ENCODE measurements around the gene CNTN5. TPM values are rescaled to one million over a fixed set of nuclear protein-coding genes. Genes with fewer than 3 reads are reported as not detected.

The CNTN5 gene
- polyA plus RNA-seq, 1 of the 3 experiments (the other 2 are of a cell fraction): not detected

- TF ChIP-seq FOXJ3 (CRISPR knock-in tag; IDR thresholded peaks at IDR 0.05) (no peak), POLR2AphosphoS5 (IDR thresholded peaks at IDR 0.05; ENCODE audit: low read depth, low read length) (no peak), PBX3 (IDR thresholded peaks at IDR 0.05) (no peak), CHD2 (IDR thresholded peaks at IDR 0.05; ENCODE audit: low read length, partially characterized antibody) (no peak), TEAD4 (IDR thresholded peaks at IDR 0.05; ENCODE audit: borderline replicate concordance, insufficient read depth) (no peak)
These were observed 349.9 kb downstream of the CNTN5 start (continued) for GRCh38 chr11:99370549-99371216.

GRCh38 chr11:99371257-99371656 lies 350.5 kb downstream of the CNTN5 start:
- no peak overlapping the region for H2AFZ ChIP-seq (ENCODE audit: low read depth)
- TF ChIP-seq RCOR1 (IDR thresholded peaks at IDR 0.05; ENCODE audit: low read length) (no peak), TAF1 (IDR thresholded peaks at IDR 0.05; ENCODE audit: borderline replicate concordance, low read depth, low read length) (no peak), MAX (IDR thresholded peaks at IDR 0.05; ENCODE audit: low read depth) (no peak), POLR2AphosphoS5 (IDR thresholded peaks at IDR 0.05; ENCODE audit: low read depth, low read length) (no peak), RXRA (IDR thresholded peaks at IDR 0.05; ENCODE audit: borderline replicate concordance, low read depth) (no peak), FOXM1 (IDR thresholded peaks at IDR 0.05; ENCODE audit: low read depth) (no peak), IRF3 (IDR thresholded peaks at IDR 0.05; ENCODE audit: low read depth, low read length) (no peak), RFX5 (IDR thresholded peaks at IDR 0.05; ENCODE audit: low read length) (no peak), EZH2phosphoT487 (IDR thresholded peaks at IDR 0.05; ENCODE audit: borderline replicate concordance, low read depth) (no peak), FOSL2 (IDR thresholded peaks at IDR 0.05; ENCODE audit: borderline replicate concordance, low read depth) (no peak), USF2 (IDR thresholded peaks at IDR 0.05; ENCODE audit: borderline replicate concordance, low read depth, low read length) (no peak), TCF12 (IDR thresholded peaks at IDR 0.05) (no peak), GABPA (IDR thresholded peaks at IDR 0.05; ENCODE audit: low read depth) (no peak), GATA2 (CRISPR knock-in tag; IDR thresholded peaks at IDR 0.05) (no peak), YY1 (IDR thresholded peaks at IDR 0.05; ENCODE audit: low read depth) (no peak), NFIC (IDR thresholded peaks at IDR 0.05; ENCODE audit: borderline replicate concordance) (no peak), ZBTB33 (IDR thresholded peaks at IDR 0.05; ENCODE audit: borderline replicate concordance, low read depth) (no peak)
- H3K36me3 ChIP-seq (replicated peaks in 1 of 2; ENCODE audit: control insufficient read depth in 1 of 2, insufficient read depth in 2 of 2, low read length in 1 of 2): no peaks in the 10 kb centered on the region
- H4K20me1 ChIP-seq (ENCODE audit: insufficient read depth): no peaks in the 10 kb centered on the region
- H3K27ac ChIP-seq (ENCODE audit: low read depth in 2 of 2, low read length in 1 of 2): no peak overlapping the region
- no peaks in the 10 kb centered on the region for H3K27me3 ChIP-seq (ENCODE audit: insufficient read depth)
- H3K4me2 ChIP-seq: no peak overlapping the region
- H3K9ac ChIP-seq: no peak overlapping the region
- DNase-seq: no peak
- WGBS (ENCODE audit: low lambda C conversion rate): 6% methylated on average over 1 of the region's 1 CpG
- ChIA-PET POLR2A (no interaction called here), CTCF (interaction anchor here (0.5 kb wide), 1 partner anchor 746 kb away, joined by 3 read pairs; no protein-coding TSS in a partner anchor)
- no peaks in the 10 kb centered on the region for H3K9me2 ChIP-seq
- no peak overlapping the region for H3K4me3 ChIP-seq (ENCODE audit: low read depth in 2 of 2, low read length in 1 of 2)
- no peaks in the 10 kb centered on the region for H3K79me2 ChIP-seq (ENCODE audit: insufficient read depth)
- H3F3A ChIP-seq (replicated peaks; ENCODE audit: insufficient read depth): no peaks in the 10 kb centered on the region
- no peaks in the 10 kb centered on the region for H3K9me3 ChIP-seq
- H3K4me1 ChIP-seq (ENCODE audit: control insufficient read depth in 1 of 2, insufficient read depth in 2 of 2, low read depth in 1 of 2, low read length in 1 of 2): peaks cover 0 to 4% of the 10 kb centered on the region in 2 experiments; a peak in 1 of 4 replicates

Data from SK-N-SH (cell line).